Activated naive CD8-positive, alpha-beta T cell (primary cell): ENCODE data around the gene DPP10.
"Not testable (repeated sequence)": the region's sequence is repeated elsewhere in the genome, so short reads cannot be mapped to it uniquely, and the experiment has no call there.

Experiments
- H3K27ac Mint-ChIP-seq: one replicate; pipeline ENCODE4 v1.8.0; 2021; ENCODE audit warnings: mixed read lengths
- H3K27me3 Mint-ChIP-seq: one replicate; pipeline ENCODE4 v1.8.0; 2021; ENCODE audit warnings: mixed read lengths
- H3K36me3 Mint-ChIP-seq: one replicate; pipeline ENCODE4 v1.8.0; 2021; ENCODE audit warnings: mixed read lengths
- H3K4me1 Mint-ChIP-seq: one replicate; pipeline ENCODE4 v1.8.0; 2021; ENCODE audit warnings: low read depth, mixed read lengths
- H3K4me3 Mint-ChIP-seq: one replicate; pipeline ENCODE4 v1.8.0; 2021; ENCODE audit warnings: mild to moderate bottlenecking, mixed read lengths
- H3K9me3 Mint-ChIP-seq: one replicate; pipeline ENCODE4 v1.8.0; 2021; ENCODE audit warnings: low read depth, mixed read lengths

Gene DPP10

DNA sequence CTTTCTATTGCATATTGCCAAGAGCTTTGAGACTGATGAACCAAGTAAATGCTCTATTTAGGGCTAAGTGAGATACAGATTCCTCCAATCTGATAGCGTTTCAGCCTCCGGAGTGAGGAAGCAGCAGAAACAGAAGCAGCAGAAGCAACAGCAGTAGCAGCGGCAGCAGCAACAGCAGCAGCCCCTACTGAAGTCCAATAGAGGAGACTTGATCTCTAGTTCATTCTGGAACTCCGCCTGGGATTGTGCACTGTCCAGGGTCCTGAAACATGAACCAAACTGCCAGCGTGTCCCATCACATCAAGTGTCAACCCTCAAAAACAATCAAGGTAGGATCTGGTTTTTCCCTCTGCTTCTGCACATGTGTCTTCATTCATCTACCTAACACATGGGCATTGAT lies at the start of gene DPP10:
TSS of gene DPP10 (plus strand) at position 132 of the 400 bp plus-strand sequence.
- Mint-ChIP-seq H3K36me3 (no peaks in the 10 kb centered on the region), H3K4me3 (no peak within 1 kb of the TSS), H3K4me1 (no peaks in the 10 kb centered on the region), H3K27me3 (peaks cover 2% of the 10 kb centered on the region), H3K27ac (no peak within 1 kb of the TSS), H3K9me3 (no peaks in the 10 kb centered on the region)

DNA sequence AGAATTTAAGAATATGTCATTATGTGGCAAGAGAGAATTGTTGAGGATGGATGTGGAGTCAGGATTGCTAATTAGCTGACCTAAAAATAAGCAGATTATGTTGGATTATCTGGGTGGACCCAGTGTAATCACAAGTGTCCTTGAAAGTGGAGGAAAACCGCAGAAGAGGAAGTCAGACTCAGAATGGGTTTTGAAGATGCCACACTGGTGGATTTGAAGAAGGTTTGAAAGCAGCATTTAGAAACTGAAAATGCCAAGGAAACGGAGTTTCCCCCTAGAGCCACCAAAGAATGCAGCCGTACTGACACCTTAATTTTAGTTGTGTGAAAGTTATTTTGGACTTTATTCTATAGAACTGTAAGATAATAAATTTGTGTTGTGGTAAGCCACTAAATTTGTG lies 41.6 kb upstream of the DPP10 start:
- no peaks in the 10 kb centered on the region for H3K36me3 Mint-ChIP-seq
- no peaks in the 10 kb centered on the region for H3K4me1 Mint-ChIP-seq
- no peaks in the 10 kb centered on the region for H3K9me3 Mint-ChIP-seq
- H3K27ac Mint-ChIP-seq, result no peak overlapping the region
- H3K4me3 Mint-ChIP-seq, result no peak overlapping the region
- H3K27me3 Mint-ChIP-seq, result no peaks in the 10 kb centered on the region

DNA sequence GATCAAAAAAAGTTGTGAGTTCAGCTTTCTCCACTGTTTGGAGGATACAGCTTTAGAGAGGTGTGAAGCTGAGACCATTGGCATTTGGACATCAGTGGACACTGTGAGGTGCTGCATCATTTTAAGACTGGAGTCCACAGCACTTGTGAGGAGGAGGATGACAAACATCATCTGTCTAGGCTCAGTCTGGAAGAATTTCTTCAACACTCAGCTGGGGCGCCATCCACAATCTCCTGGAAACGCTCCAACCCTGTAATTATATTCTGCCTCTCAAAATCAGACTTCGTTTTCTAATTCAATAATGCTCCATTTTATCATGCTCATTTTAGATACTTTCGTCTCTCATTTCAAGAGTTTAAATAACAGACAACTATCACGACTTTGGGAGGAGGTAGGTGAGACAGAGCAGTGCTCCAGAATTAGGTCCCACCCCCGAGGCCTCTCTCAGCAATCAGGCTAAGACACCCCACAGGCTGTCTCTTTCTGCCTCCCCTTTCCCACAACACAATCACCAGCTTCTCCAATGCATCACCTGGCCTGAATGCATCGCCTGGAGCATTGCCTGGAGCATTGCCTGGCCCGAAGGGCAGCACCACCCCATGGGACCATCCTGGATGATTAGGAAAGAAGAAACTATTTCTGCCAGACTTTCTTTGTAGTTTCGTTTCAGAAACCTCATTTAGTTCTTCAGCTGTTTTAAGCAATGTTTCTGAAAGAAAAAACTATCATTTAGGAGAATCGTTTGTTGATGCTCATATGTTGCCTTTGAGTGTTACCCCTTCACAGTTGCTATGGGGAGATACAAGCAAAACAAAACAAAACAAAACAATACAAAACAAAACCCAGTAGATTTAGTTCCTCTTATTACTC lies 37.0 kb upstream of the DPP10 start:
- no peaks in the 10 kb centered on the region for H3K36me3 Mint-ChIP-seq
- no peak overlapping the region for H3K27ac Mint-ChIP-seq
- H3K4me1 Mint-ChIP-seq, result no peaks in the 10 kb centered on the region
- no peaks in the 10 kb centered on the region for H3K27me3 Mint-ChIP-seq
- no peak overlapping the region for H3K4me3 Mint-ChIP-seq
- no peaks in the 10 kb centered on the region for H3K9me3 Mint-ChIP-seq

DNA sequence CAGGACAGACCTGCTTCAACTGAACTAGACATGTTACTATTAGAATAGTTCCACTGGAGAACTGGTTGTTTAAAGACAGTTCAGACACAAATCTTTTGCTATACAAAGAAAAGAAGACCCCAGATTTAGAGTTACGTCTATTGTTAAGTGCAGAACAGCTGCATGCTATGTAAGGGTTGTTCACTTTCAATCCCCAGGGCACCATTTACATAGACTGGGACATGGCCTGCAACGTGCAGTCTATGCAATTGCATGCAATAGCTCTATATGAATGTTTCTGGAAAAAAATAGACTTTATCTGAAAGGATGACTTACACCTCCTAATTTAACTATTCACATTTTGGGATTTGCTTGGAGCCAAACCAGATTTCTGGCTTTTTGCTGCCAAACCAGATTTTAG lies 36.1 kb upstream of the DPP10 start:
- Mint-ChIP-seq H3K27ac (no peak overlapping the region), H3K4me1 (no peaks in the 10 kb centered on the region), H3K27me3 (no peaks in the 10 kb centered on the region), H3K4me3 (no peak overlapping the region), H3K36me3 (no peaks in the 10 kb centered on the region), H3K9me3 (no peaks in the 10 kb centered on the region)

DNA sequence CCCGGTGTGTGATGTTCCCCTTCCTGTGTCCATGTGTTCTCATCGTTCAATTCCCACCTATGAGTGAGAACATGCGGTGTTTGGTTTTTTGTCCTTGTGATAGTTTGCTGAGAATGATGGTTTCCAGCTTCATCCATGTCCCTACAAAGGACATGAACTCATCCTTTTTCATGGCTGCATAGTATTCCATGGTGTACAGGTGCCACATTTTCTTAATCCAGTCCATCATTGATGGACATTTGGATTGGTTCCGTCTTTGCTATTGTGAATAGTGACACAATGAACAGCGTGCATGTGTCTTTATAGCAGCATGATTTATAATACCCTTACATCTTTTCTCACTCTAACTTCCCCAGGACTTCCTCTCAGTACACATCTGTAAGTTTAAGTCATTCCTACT lies 35.1 kb upstream of the DPP10 start:
- H3K9me3 Mint-ChIP-seq, H3K27me3 Mint-ChIP-seq, H3K27ac Mint-ChIP-seq, H3K4me1 Mint-ChIP-seq, H3K4me3 Mint-ChIP-seq, H3K36me3 Mint-ChIP-seq: not testable (repeated sequence)

DNA sequence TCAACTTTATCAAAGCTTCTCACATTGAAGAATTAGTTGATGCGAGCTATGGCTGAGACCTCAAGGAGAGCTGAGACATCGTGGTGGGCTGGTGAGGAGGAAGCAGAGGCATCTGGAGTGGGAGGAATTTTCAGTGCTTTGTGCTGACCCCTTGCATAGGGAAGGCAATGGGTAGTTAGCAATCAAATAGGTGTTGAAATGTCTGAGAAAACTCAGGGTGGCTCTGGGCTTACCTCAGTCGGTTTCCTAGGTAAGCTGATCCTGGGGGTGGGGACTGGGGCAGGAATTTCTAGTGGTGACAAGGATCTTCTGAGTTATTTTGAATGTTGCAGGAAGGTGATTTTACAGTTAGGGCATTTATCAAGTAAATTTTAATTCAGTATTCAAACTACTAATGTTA lies 20.7 kb upstream of the DPP10 start:
- Mint-ChIP-seq H3K4me1 (no peaks in the 10 kb centered on the region), H3K27ac (no peak overlapping the region), H3K9me3 (no peaks in the 10 kb centered on the region), H3K4me3 (no peak overlapping the region), H3K27me3 (peaks cover 1% of the 10 kb centered on the region), H3K36me3 (no peaks in the 10 kb centered on the region)

DNA sequence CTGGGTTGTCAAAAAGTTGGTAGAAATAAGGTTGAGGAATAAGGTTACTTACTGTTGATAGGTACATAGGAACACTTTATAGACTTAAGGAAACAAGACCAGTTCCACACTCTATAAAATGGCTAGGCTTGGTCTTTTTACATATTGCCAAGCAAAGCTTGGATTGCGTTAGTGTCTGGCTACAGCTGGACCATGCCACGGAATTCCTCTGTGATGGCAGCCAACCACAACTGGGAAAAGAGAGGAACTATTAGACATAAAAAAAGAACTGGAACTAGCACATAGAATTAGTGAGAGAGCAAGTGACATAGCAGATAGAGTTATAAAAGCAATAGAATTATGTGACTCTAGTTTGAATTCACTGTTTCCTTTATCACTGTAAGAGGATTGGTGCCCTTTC lies 17.7 kb upstream of the DPP10 start:
- Mint-ChIP-seq H3K27ac (no peak overlapping the region), H3K36me3 (no peaks in the 10 kb centered on the region), H3K4me1 (no peaks in the 10 kb centered on the region), H3K9me3 (no peaks in the 10 kb centered on the region), H3K4me3 (no peak overlapping the region), H3K27me3 (peaks cover 1% of the 10 kb centered on the region)

DNA sequence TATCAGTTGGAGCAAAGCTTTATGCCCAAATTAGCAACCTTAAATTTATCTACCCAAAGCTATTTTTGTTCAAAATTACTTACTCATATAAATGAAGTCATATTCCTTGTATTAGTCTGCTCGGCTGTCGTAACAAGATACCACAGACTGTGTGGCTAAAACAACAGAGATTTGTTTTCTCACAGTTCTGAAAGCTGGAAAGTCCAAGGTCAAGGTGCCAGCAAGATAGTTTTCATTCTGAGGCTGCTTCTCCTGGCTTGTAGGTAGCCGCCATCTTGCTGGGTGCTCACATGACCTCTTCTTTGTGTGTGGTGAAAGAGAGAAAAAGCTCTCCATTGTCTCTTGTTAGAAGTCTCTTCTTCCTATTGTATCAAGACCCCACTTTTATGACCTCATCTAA lies 15.7 kb upstream of the DPP10 start:
- no peak overlapping the region for H3K4me3 Mint-ChIP-seq
- no peaks in the 10 kb centered on the region for H3K4me1 Mint-ChIP-seq
- H3K27me3 Mint-ChIP-seq, result peaks cover 1% of the 10 kb centered on the region
- no peaks in the 10 kb centered on the region for H3K9me3 Mint-ChIP-seq
- H3K27ac Mint-ChIP-seq, result no peak overlapping the region
- H3K36me3 Mint-ChIP-seq, result no peaks in the 10 kb centered on the region

DNA sequence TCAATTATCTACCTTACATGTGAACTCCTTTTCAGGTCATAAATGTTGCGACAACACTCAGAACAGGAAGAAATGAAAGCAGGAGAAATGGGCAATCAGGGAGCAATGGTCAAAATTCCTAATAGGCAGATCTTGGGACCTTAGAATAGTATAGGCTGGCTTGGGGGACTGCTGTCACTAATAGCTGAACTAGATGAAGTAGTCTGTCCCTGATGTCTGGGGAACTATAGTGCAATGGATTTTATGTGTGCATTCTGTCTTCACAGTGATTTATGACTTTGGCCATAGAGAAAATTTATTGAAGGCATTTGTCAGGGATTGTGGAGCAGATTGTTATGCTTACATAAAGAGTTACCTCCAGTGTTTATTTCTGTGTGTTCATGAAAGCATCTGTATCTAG lies 6.1 kb upstream of the DPP10 start:
- peaks cover 5% of the 10 kb centered on the region for H3K27me3 Mint-ChIP-seq
- no peak overlapping the region for H3K27ac Mint-ChIP-seq
- no peaks in the 10 kb centered on the region for H3K9me3 Mint-ChIP-seq
- H3K36me3 Mint-ChIP-seq, result no peaks in the 10 kb centered on the region
- H3K4me3 Mint-ChIP-seq, result no peak overlapping the region
- no peaks in the 10 kb centered on the region for H3K4me1 Mint-ChIP-seq

DNA sequence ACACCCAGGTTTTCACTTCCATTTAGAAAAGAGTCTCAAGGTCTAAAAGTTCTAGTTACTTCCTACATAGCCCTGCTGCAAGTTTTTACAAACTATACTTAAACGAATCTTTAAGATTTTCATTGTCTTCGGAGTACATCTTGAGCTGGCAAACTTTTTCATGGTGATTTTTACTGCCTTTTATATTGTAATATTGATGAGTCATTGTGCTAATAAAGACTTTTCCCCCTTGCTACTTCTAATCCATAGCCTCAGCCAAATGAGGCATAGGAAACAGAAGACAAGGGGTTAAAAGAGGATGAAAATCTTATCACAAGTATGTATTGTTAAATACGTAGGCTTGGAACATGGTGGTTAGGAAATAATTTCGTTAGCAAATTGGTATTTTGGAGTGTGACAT lies 4.1 kb downstream of the DPP10 start:
- no peak overlapping the region for H3K4me3 Mint-ChIP-seq
- no peak overlapping the region for H3K27ac Mint-ChIP-seq
- H3K4me1 Mint-ChIP-seq, result no peaks in the 10 kb centered on the region
- no peaks in the 10 kb centered on the region for H3K9me3 Mint-ChIP-seq
- H3K27me3 Mint-ChIP-seq, result no peaks in the 10 kb centered on the region
- H3K36me3 Mint-ChIP-seq, result no peaks in the 10 kb centered on the region

DNA sequence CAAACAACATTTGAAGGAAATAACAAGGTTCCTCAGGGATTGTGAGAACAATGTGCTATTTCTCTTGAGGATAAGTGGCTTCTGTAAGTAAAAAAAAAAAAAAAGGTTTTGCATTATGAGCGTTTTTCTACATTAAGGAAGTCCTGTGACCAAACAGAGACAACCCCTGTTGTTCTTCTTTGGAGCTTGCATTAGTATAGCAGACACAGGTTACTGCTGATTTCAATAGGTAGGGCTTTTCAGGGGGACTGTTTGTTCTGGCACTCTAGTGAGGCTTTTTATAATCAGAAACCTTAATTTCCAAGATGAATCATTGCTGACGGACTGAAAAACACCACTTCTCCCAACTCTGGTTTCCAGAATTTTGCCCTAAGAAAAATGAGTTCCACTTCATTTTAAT lies 8.2 kb downstream of the DPP10 start:
- no peaks in the 10 kb centered on the region for H3K4me1 Mint-ChIP-seq
- no peaks in the 10 kb centered on the region for H3K9me3 Mint-ChIP-seq
- H3K4me3 Mint-ChIP-seq, result no peak overlapping the region
- no peaks in the 10 kb centered on the region for H3K36me3 Mint-ChIP-seq
- no peak overlapping the region for H3K27ac Mint-ChIP-seq
- no peaks in the 10 kb centered on the region for H3K27me3 Mint-ChIP-seq

DNA sequence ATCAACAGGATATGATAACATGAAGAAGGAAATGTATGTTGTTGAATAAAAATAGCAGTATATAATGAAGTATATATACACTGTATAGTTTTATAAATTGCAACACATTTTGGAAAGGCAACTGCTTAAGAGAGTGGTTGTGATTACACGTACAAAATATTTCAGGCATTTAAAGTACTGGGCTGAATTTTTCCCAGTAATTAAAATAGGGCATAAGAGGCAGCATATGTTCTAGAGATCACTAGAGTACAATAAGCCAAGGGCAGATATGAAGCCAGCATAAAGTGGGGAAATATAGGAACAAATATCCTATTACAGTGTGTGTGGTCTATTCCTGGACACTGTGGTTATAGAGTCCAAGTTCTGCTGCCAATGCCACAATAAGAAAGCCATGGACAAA lies 14.1 kb downstream of the DPP10 start:
- no peaks in the 10 kb centered on the region for H3K4me1 Mint-ChIP-seq
- no peak overlapping the region for H3K27ac Mint-ChIP-seq
- no peaks in the 10 kb centered on the region for H3K27me3 Mint-ChIP-seq
- no peaks in the 10 kb centered on the region for H3K9me3 Mint-ChIP-seq
- no peak overlapping the region for H3K4me3 Mint-ChIP-seq
- H3K36me3 Mint-ChIP-seq, result no peaks in the 10 kb centered on the region

DNA sequence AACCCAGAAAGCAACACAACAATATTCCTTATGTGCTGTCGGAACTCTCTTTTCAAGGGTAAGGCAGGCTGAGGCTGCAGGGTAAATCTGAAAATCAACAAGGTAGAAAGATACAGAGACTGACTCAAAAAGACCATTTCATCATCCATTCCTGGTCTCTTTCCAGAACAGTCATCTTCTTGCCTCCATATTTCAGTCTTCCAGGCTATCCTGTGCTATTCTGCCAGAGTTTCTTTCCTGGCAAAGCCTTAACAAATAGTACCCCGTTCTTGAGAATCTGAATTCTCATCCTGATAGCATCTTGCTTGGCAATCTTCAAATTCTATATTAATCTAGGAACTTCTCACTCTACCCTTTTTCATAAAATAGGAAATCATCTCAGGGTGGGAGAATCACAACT lies 15.5 kb downstream of the DPP10 start:
- Mint-ChIP-seq H3K4me1 (no peaks in the 10 kb centered on the region), H3K27me3 (no peaks in the 10 kb centered on the region), H3K36me3 (no peaks in the 10 kb centered on the region), H3K4me3 (no peak overlapping the region), H3K9me3 (no peaks in the 10 kb centered on the region), H3K27ac (no peak overlapping the region)

DNA sequence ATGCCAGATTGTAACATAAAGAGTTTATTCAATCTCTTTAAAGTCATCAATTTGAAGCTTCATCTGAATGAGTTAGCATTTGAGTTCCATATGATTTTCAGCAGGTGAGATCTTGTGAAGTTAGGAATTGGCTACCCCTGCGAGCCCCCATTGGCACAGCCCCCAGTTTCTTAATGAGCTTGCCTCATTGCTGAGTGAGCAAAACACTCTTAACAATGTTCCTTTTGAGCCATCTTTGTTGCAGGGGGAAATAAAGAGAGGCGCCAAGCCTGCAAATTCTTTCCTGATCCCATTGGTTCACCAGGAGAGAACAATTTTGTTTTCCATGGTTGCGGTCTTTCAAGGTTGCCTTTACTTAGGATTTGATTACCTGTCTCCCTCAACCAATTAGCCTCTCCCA lies 18.7 kb downstream of the DPP10 start:
- no peaks in the 10 kb centered on the region for H3K4me1 Mint-ChIP-seq
- no peaks in the 10 kb centered on the region for H3K27me3 Mint-ChIP-seq
- no peak overlapping the region for H3K4me3 Mint-ChIP-seq
- H3K36me3 Mint-ChIP-seq, result no peaks in the 10 kb centered on the region
- H3K27ac Mint-ChIP-seq, result no peak overlapping the region
- no peaks in the 10 kb centered on the region for H3K9me3 Mint-ChIP-seq

DNA sequence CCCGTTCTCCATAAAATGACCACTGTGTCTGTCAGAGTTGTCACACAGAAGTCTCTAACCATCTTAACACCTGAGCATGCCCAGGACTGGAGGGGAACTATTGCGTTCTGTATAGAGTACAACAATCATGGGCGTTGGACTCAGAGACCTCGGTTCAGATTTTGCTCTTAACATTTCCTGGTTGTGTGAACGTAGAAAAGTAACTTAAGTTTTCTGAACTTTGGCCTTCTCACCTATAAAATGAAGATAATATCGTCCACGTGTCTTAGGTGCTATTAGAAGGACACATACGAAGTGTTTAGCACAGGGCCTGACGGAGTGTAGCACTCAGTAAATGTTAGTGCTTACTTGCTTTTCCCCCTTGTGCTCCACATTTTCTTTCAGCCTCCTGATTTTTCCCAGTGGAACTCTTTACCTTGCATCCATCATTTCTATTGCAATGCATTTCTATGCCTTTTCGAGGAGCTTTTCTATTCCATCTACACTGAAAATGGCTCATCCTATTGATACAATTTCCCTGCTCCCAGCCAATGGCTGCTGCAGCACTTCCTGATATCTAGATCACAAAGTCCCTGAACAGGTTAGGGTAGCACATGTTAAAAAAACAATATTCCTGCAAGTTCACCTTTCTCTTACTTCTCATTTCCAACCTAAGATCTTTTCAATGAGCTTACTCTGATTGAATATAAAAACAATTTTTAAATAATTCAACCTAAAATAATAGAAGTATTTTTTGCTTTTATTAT lies 22.7 kb downstream of the DPP10 start:
- Mint-ChIP-seq H3K27me3 (peaks cover 1% of the 10 kb centered on the region), H3K9me3 (no peaks in the 10 kb centered on the region), H3K36me3 (no peaks in the 10 kb centered on the region), H3K4me1 (no peaks in the 10 kb centered on the region), H3K27ac (no peak overlapping the region), H3K4me3 (no peak overlapping the region)

DNA sequence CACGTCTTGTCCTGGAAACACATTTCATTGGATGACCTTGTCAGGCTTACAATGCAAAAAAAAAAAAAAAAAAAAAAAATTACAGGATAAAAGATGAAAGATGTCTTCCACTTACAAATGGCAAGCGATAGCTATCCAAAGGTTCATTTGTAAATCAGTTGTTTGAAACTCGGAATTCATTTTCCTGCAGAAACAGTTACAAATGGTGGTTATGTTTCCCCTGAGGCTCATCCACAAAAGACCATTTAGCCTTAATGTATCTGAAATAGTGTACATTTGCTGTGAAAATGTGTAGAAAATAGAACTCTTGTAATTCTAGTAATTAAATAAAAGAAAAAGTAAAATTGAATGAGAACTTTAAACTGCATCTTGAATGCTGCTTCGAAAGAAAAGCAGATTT lies 25.9 kb downstream of the DPP10 start:
- H3K36me3 Mint-ChIP-seq, result no peaks in the 10 kb centered on the region
- no peaks in the 10 kb centered on the region for H3K4me1 Mint-ChIP-seq
- no peaks in the 10 kb centered on the region for H3K9me3 Mint-ChIP-seq
- no peak overlapping the region for H3K4me3 Mint-ChIP-seq
- H3K27me3 Mint-ChIP-seq, result peaks cover 3% of the 10 kb centered on the region
- no peak overlapping the region for H3K27ac Mint-ChIP-seq
